GM18873 (cell line): Measurements from ENCODE around the gene CASK.
"Not testable (repeated sequence)": the region's sequence is repeated elsewhere in the genome, so short reads cannot be mapped to it uniquely, and the experiment has no call there.

Experiments
- ATAC-seq: cut with Tn5 transposase; IDR thresholded peaks from one replicate; pipeline ENCODE4 v1.9.1; 2021; ENCODE audit warnings: mild to moderate bottlenecking, moderate library complexity, moderate number of reproducible peaks; ENCODE audit not compliant: unreplicated experiment, low FRiP score

Gene CASK

DNA sequence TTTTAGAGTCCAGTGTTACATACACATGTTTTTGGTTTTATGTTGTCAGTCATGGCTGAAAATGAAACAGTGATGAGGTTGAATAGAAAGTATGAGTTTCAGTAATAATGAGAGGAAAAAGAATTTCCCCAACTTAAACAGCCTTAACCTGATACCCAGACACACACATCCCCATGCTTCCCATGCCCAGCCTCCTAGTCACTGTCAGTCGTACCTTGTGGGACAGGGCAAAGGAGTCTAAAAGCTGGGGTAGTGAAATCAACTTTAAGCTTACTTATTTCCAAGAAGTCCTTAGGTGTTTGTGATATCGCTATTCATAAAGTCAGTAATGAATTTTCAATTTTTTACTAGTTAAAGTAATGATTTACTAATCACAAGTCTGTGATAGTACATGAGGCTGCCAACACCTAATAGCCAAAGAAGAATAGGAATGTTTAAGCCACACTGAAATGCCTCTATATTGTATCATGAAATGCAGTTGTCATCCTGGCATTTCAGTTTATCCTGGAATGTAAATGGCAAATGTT, 258.9 kb downstream of the CASK start:
- ATAC-seq = peak; percentile 90

DNA sequence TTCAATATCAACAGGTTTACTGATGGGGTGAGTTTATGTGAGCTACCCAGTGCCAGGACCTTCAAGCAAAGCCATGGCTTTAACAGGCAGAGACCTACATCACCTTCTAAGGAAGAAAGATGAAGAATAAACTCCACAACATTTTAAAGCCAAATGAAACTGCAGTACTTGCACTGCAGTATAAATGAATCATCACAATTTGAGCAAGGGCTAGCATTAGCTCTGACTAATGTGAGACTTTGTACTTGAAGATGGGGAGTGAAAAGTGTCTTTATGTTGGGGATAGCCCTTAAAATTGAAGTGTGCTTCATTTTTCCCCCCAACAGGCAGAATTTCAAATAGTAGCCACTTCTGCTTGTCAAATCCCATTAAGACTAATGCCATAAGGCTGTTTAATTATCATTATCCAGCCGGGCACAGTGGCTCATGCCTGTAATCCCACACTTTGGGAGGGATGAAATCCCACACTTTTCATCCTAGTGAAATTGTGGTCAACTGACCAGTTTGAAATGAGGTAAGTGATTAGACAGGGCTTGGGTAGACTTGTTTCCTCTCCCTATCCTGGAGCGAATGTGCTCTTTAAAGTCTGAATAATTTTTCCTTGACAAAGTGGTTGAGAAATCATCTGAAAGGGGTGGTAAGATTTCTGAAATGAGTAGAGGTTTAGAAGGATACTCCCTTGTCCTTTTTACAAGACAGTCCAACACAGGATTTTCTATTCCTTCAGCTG, 261.8 kb downstream of the CASK start:
- ATAC-seq = no peak

DNA sequence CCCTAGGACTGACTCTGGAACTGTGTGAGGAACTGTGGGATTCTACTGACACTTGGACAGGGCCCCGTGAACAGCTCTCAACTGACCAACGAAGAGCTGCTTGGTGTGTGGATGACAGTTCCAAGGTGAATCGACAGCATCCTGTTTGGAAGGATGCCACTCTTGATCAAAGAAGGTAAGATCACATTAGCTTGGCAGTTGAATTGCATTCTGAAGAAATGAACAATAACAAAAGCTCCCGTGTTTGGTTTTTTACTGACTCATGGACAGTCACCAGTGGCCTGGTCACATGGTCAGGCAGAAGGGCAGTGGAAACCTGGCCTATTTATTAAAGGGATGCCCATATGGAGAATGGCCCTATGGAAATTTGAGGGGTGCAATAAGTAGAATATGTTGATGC, 267.7 kb downstream of the CASK start:
- no peak for ATAC-seq

DNA sequence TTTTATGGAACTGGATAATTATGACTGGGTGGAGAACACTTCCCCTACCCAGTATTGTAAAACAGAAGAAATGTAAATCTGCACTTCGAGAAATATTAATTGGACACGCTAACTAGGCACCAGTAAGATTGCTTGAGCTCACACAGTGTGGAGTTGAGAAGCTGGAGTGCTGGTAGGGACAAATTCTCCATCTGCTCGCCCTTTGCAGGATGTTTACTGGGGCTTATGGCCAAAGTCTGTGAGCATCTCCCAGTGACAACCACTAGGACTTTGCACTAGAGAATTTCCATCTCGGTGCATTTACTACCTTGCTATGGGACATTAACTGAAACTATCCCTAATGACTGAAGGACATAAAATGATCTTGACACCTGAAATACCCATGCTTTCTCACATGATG, 268.3 kb downstream of the CASK start:
- no peak for ATAC-seq

DNA sequence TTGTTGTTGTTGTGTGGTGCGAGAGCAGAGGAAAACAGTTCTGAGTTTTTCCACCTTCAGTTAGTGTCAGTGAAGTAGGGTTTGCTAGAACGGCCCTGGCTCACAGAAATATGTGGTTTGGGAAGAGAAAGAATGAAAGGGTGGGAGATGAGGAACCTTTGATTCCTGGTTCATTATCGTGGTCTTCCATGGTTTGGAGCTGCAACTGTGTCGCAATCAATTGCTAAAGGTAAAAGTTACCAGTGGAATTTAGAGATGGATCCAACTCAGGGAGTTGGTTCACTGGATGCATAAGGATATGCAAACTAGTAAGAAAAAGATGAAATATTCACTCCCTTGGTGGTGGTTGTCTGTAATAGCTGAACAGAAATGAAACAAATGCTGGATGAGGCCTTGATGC, 270.2 kb downstream of the CASK start:
- no peak for ATAC-seq

DNA sequence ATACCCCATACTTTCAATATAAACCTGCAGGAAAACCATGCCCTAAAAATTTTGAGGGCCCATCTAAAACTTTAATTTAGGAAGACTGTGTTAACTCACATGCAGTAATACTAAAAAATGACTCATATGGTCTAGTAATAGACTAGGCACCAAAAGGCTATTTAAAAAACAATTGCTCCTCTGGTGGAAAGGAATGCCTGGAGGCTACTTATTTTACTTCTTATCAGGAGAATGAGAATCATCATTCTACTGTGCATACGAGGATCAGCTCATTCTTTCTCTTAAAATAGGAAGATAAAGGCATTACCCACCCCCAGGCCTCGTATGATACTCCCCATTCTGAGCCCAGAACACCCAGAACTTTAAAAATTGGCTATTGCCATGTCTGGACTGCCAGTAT, 277.2 kb downstream of the CASK start:
- ATAC-seq = not testable (repeated sequence)

DNA sequence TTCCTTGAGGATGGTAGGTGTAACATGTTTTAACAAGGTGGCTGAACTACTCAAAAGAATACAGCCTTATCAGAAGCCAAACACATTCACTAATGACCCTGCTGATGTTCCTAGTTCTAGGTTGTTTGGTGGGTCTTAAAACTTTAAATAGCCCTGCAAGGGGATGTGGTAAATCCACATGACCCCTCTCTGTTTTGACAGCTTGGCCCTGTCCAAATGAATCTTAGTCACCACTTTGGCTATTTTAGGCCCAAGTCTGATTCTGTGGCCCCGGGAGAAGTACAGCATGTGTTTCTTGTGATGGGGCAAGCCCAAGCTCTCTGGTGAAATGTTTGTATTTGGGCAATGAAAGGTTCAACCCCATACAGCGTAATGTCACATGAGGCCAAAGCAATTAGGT, 289.1 kb downstream of the CASK start:
- no peak for ATAC-seq

DNA sequence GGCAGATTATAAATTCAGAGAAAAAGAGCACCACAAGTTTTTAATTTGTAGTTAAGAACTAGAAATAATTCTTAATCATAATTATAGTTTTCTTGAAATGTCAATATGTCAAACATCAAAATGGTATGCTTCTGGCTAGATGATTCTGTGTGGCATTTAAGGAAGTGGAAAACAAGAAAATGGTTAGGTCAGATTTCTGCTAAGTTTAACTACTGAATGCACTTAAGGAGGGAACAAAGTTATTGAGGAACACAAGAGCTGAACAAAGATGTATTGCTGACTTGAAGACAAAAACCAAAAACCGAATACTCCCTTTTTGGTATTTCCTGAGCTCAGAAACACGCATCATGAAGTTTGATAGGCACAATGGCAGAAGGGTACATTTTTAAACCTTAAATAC, 293.3 kb downstream of the CASK start:
- ATAC-seq = no peak

DNA sequence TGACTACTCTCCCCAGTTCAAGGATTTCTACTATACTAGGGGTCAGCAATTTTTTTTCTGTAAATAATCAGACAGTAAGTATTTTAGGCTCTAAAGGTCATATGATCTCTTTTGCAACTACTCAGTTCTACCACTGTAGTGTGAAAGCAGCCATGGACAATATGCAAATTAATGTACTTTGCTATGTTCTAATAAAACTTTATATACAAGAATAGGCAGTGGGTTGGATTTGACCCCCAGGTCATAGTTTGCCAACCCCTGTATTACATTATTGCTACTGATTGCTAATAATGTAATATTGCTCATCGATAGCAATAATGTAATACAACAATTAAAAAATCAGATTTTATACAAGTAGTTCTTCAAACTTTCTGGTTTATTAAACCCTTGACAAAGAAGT, 293.8 kb downstream of the CASK start:
- no peak for ATAC-seq

DNA sequence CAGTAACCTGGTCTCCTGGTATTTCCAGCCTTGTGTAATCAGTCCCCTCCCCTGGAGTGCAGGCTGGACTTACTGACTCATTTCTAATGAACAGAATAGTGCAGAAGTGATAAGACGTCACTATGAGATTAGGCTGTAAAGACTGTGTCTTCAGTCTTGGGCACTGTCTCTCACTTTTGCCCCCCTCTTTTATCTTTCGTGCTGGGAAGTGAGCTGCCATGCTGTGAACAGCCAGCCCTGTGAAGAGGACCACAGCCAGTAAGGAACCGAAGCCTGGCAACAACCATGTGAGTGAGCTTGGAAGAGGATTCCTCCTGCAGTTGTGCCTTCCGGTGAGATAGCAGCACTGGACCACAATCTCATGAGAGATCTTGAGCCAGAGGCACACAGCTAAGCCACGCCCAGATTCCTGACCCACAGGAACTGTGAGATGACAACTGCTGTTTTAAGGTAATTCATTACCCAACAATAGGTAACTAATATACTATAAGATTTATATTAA, 302.1 kb downstream of the CASK start:
- ATAC-seq = no peak

DNA sequence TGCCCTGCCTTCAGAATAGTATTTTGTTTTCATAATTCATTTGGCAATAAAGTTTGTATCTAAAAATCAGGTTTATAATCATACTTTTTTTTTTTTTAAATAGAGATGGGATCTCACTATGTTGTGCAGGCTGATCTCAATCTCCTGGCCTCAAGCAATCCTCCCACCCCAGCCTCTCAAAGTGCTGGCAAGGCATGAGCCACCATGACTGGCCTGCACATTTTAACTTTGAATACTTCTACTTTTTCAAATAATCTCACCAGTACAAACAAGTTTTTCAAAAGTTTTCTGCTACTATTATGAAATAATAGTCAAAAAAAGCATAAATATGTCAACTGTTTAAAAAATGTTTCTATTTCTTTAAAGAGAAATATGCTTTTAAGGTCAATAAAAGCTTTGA, 304.1 kb downstream of the CASK start:
- ATAC-seq = no peak

DNA sequence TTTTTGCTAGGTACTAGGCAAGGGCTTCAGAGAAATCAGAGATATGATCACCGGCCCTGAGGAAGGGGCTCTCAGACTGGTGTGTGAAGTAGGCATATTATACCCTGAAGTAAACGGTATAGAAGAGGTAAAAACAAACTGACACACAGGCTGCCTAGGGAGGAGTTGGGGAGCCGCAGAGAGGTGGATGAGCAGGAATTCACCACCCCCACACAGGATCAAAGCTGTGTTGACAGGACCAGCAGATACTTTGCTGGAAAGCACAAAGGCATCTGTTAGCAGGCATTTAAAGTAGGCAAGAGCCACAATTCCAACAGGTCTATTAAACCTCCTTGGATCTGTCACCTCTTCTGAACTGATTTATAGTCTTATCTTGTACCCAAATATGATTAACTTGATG, 306.4 kb downstream of the CASK start:
- ATAC-seq = no peak

DNA sequence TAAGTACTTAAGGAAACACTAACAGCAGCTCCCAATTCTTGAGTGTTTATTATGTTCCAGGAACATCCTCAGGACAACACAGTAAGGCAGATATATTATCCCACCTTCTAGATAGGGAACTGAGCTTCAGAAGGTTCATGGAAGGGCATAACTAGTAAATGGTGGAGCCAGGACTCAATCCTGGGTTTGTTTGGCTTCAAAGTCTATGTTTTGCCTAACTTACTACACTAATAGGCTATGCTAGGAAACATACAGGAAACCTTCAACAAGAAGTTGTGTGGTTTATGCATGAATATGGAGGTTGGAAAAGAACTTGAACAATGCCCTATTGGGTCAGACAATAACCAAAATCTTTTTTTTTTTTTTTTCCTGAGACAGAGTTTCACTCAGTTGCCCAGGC, 307.1 kb downstream of the CASK start:
- ATAC-seq = no peak

DNA sequence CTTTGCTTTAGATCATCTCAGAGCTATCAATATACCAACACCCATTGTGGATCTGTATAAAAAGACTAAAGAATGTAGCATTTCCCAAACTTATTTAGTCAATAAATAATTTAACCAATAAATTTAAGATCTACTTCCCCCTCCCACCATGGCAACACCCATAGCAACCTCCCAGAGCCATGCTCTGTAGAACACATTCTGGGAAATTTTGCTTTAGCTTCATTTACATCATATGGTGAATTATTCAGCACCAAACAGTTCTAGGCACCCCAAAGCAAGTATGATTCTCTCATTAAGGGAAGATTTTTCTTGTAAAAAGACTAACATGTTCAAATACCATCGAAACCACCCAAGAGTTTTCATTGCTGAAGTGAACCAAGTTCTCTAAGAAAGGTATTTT, 315.1 kb downstream of the CASK start:
- no peak for ATAC-seq

DNA sequence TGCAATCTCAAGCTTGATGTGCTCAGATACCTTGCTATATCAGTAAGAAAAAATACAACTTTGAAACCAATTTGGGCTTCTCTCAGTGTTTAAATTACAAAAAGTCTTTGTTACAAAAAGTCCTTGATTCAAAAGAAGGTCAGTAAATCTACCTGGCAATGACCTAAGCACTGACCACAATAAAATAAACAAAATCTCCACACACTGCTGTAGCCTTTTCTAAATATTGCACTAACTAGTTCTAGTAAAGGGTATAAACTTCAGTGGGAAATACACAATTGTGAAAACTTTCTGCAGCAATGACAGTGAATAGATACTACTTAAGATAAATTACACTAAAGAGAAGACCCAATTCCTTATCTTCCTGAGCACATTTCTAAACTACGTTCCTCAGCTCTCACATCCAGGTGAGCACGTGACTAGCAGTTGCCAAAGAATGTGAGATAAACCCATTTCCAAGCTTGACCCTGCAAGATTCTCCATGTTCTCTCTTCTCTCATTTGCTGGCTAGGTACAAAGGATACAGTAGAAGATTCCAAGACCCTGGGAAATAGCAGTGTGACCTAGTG, 316.0 kb downstream of the CASK start:
- ATAC-seq = no peak

DNA sequence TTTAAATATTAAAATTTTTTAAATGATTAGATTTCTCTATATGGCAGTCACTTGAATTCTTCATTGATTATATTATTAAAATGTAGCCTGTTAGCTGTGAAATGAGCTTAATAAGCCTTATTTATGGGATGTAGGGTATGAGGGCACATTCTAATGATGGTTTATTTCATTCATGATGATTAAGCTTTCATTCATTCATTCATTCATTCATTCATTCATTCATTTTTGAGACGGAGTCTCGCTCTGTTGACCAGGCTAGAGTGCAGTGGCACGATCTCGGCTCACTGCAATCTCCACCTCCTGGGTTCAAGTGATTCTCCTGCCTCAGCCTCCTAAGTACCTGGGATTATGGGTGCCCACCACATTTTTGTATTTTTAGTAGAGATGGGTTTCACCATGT, 317.3 kb downstream of the CASK start:
- ATAC-seq = not testable (repeated sequence)

DNA sequence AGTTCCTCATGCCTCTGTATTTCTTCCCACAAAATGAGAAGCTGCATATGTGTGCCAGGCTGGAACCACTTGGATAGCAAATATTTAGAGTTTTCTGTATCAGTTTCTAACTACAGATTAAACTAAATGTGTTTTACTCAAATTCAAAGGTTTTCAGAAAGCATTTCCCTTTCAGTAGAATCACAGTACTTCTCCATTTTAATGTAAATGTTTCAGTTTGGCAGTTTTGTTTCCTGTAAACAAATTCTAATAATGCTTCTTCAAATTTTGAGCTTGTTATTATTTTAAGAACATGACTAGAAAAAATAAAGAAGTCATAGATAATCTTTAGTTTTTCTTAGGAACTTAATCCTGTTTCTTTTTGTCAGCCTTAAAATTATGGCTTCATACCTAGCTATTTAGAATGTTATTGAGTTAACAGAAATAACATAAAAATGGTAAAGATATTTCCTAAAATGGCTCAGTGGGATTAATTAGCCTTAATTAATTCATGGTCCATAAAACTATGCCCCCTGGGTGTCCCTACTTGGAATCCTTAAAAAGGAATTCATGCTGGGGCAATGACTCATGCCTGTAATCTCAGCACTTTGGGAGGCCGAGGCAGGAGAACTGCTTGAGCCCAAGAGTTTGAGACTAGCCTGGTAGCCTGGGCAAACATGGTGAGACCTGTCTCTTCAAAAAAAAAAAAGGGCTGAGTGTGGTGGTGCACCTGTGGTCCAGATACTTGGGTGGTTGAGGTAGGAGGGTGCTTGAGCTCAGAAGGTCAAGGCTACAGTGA, 318.4 kb downstream of the CASK start:
- ATAC-seq = no peak

DNA sequence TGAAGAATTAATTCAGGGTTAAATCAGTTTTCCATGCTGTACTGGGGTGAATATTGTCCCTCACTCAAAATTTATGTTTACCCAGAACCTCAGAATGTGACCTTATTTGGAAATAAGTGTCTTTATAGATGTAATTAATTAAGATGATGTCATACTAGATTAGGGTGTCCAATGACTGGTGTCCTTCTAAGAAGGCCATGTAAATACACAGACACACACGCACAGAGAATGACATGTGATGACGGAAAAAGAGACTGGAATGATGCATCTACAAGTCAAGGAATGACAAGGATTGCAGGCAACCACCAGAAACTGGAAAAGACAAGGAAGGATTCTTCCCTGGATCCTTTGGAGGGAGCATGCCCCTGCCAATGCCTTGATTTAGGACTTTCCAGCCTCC, 319.2 kb downstream of the CASK start:
- ATAC-seq = no peak

DNA sequence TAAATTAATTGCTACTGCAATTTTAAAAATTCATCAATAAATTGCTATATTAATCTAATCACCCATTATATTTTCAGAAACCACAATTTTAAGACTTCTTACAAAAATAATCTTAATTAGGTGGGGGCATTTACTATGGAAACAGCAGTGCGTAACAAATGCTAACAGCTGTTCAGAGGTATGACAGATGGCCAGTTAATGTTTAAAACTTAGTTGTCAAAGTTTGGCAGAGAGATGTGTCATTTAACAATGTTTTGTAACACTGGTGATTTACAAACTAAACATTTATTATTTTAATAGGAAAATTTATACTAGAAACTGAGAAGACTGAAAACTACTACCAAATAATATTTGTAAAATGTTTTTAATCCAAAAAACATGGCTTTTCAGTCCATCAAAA, 319.8 kb downstream of the CASK start:
- no peak for ATAC-seq

DNA sequence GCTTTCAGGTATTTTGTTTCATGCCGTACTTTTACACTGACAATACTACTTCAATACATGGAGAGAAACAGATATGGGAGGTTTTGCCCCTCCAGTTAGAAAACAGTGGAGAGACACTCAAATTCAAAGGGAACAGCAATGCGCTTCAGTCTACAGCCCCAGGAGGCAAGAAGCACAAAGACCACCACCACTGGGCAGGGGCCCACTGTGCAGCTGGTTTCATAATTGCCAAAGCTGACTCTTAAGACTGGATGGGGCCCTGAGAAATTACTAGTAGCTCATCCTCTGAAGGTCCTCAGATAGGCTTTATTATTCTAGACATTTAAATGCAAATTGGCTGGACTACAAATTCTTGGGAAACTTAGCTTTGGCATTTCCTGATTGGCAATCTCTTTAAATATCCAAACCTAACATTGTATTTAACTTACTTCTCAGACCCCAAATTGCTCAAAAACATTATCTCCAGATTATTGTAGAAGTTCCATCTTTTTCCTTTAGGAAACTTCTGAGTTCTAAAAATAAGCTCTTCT, 320.5 kb downstream of the CASK start:
- ATAC-seq = no peak

DNA sequence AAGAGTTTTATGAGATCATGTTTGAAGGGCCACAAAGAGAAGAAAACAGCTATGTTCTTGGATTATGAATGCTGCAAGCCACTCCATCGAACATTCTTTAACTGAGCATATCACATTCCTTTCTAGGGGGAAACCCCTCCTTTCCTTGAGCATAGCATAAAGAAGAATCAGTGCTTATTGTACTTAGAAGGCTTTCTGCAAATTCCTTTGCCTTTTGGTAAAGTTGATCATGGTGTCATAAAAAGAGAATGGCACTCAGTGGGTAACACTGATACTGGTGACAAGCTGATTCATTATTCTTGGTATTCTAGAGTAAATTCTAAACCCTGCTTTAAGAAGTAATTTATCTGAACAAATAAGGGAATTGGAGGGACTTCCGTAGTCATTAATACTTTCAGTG, 323.1 kb downstream of the CASK start:
- ATAC-seq = no peak
